A673 (cell line): ENCODE measurements around the gene AAMP.

Experiments used
- EZH2 ChIP-seq: fragments of 200-600 bp; sonication (generic); IDR thresholded peaks from 2 replicates; pipeline ENCODE4 v1.6.1; 2017; ENCODE audit warnings: borderline replicate concordance, low read depth, mild to moderate bottlenecking, mixed read lengths, antibody characterized with exemption, low read length; ENCODE audit not compliant: poor library complexity, severe bottlenecking
- TF ChIP-seq, protein P1 (sequence below): fragments of 300-800, 200-600 bp; sonication (generic); conservative IDR thresholded peaks from 2 replicates; pipeline ENCODE4 v1.5.1; 2017; ENCODE audit warnings: low read depth, mild to moderate bottlenecking, antibody characterized with exemption, low read length, moderate library complexity, mixed read lengths

DNA sequence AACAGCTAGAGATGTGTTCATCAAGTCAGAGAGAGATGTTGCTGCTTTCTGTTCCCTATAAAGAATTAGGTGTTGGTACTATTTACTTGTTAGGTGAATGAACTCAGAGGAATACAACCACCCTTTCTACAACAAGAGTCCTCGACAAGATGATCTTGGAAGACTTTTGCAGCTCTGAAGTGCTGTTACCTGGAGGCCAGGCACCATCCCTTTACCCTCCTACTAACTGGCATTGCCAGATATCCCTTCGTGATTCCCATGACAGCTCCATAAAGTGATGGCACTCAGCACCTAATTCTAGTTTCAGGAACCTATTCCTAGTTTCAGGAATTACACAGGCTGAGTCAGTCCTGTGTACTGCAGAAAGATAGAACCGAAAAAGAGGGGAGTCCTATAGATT lies 43.0 kb downstream of the AAMP start:
- TF ChIP-seq EZH2, result no peak
- TF ChIP-seq, protein P1, sequence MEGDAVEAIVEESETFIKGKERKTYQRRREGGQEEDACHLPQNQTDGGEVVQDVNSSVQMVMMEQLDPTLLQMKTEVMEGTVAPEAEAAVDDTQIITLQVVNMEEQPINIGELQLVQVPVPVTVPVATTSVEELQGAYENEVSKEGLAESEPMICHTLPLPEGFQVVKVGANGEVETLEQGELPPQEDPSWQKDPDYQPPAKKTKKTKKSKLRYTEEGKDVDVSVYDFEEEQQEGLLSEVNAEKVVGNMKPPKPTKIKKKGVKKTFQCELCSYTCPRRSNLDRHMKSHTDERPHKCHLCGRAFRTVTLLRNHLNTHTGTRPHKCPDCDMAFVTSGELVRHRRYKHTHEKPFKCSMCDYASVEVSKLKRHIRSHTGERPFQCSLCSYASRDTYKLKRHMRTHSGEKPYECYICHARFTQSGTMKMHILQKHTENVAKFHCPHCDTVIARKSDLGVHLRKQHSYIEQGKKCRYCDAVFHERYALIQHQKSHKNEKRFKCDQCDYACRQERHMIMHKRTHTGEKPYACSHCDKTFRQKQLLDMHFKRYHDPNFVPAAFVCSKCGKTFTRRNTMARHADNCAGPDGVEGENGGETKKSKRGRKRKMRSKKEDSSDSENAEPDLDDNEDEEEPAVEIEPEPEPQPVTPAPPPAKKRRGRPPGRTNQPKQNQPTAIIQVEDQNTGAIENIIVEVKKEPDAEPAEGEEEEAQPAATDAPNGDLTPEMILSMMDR, result no peak
